Activated gamma-delta T cell treated with anti-CD3 and anti-CD28 coated beads, Interleukin-2, amount 50 U/mL, for 16 hours (primary cell): ENCODE measurements around the gene TIA1.
A peak's percentile ranks its signal among the peaks of the same experiment; 100 is the strongest.
"Not testable (repeated sequence)": the region's sequence is repeated elsewhere in the genome, so short reads cannot be mapped to it uniquely, and the experiment has no call there.

Experiments used
- DNase-seq: peaks from one replicate; pipeline ENCODE4 v3.0.0-alpha.2; 2020; ENCODE audit warnings: low read depth

TIA1 gene

DNA sequence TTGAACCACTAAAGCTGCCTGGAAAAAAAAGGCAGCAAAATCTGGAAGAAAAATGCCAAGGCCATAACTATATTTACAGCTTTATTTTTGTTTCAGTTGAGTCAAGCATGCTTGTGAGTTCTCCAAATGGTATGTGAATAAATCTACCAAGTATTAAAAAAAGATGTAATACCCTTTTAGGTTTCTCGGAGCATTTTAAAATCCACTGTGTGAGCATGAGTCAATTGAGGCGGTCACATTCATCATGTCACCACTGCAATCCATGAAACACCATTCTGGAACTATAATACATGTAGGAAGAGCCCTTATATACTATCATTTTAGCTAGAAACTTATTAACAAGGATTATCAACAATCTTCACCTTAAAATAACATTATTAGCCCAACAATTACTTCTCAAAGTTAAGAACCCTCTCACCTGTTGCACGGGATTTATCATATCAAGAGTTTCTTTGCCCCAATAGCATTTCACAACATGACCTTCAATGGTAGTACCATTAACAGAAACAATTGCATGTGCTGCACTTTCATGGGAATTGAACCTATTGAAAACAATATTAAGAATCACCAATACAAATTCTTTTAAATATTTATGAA lies 33.4 kb downstream of the TIA1 start:
- DNase-seq: no peak

- DNase-seq: no peak
Observed at GRCh38 chr2:70214365-70214764, 34.1 kb downstream of the TIA1 start.

GRCh38 chr2:70212298-70212932 lies 36.0 kb downstream of the TIA1 start:
- no peak for DNase-seq

DNA sequence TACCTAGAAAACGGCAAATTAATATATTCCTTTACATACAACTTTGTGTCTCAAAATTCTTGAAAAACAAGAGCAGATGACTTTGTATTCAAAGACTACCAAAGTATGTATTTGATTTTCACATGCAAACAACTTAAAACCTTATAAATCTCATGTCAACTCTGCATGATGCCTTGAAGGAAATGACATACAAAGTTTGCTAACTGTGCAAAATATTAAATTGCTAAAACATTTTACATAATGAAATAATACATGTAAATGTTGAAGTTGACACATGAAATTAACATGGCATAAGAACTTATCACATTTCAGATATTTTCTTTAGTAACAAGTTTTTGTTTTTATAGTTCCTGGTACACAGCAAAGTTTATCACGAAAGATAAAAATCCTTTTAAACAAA lies 36.8 kb downstream of the TIA1 start:
- no peak for DNase-seq

GRCh38 chr2:70204452-70204851 lies 44.0 kb downstream of the TIA1 start:
- no peak for DNase-seq

- no peak for DNase-seq
Observed at GRCh38 chr2:70203086-70203485, 45.3 kb downstream of the TIA1 start.

DNA sequence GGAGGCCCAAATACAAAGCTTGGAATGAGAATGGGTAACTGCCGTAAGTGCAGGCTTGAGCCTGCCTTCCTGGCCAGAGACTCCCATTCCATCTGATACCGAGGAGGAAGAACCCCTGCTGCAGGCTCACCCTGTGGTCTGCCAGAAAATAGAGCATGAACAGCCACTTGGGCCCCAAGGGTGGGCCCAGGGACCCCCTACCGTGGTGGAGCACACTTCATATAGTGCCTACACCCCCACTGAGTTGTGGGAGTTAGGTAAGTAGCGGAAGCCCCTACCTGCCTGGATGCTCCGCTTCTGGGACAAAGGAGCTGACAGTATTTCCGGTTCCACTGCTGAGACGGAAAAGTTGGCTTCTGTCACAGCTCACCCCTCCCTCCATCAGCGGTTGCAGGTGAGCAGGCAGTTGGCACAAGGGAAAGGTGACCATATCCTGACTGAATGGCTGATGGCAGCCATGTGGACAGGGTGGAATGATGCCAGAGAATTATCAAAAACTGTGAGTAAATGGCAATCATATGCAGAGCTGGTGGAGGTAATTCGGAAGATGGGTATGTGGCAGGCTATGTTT lies 46.1 kb downstream of the TIA1 start:
- DNase-seq: no peak

- no peak for DNase-seq
Observed at GRCh38 chr2:70201831-70202230, 46.6 kb downstream of the TIA1 start.

GRCh38 chr2:70201225-70201768 lies 47.1 kb downstream of the TIA1 start:
- DNase-seq: no peak

GRCh38 chr2:70199320-70199864 lies 49.0 kb downstream of the TIA1 start:
- DNase-seq: no peak

GRCh38 chr2:70192516-70192915 lies 55.9 kb downstream of the TIA1 start:
- no peak for DNase-seq

DNA sequence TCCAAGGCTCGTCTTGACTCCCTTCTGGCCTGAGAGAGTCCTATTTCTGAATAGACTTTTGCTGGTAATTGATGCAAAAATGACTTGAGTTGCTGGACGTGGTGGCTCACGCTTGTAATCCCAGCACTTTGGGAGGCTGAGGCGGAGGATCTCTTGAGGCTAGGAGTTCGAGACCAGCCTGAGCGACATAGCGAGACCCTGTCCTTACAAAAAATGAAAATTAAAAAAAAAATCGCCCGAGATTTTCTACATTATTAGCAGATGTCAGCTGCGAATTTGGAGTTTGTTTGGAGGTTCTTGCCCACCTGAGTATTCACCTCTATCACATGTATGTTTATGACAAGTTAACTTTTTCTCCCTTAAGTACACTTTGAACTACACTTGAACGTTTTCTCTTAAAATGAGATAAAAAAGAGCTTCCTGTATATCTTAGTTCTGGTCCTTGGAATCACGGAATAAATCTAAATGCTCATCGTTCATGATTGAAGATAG lies 57.1 kb downstream of the TIA1 start:
- no peak for DNase-seq

GRCh38 chr2:70190418-70191243 lies 57.8 kb downstream of the TIA1 start, which contains the start of gene C2orf42:
Gene C2orf42, minus strand, starts transcription at chr2:70191019. Its CDS starts 9,034 bp downstream, at chr2:70181985.
- peak; percentile 94 for DNase-seq

GRCh38 chr2:70188460-70188859 lies 60.0 kb downstream of the TIA1 start:
- DNase-seq: no peak

DNA sequence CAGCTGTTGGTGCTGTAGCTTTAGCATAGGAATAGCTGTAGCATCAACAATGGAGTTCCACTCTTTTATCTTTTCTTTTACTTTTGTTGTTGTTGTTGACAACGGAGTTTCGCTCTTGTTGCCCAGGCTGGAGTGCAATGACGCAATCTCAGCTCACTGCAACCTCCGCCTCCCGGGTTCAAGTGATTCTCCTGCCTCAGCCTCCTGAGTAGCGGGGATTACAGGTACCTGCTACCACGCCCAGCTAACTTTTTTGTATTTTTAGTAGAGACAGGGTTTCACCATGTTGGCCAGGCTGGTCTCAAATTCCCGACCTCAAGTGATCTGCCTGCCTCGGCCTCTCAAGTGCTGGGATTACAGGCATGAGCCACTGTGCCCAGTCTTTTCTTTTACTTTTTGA lies 61.3 kb downstream of the TIA1 start:
- DNase-seq: not testable (repeated sequence)

DNA sequence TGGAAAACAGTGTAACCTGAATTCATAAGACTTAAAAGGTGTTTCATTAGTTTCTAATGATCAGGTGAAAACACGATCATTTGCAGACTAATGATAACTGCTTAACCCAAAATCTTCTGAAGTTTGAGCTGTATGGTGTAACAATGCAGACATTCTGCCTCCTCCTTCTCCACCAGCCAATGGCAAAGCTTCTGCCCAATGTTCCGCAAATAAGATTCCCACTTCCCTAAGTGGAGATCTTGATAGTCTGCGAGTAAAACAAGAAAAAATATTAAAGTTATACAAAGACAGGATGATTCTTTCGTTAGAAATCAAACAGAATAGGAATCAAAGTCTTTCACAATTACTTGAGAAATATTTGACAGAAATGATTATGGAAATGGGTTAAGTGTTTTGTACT lies 65.7 kb downstream of the TIA1 start:
- DNase-seq: no peak

DNA sequence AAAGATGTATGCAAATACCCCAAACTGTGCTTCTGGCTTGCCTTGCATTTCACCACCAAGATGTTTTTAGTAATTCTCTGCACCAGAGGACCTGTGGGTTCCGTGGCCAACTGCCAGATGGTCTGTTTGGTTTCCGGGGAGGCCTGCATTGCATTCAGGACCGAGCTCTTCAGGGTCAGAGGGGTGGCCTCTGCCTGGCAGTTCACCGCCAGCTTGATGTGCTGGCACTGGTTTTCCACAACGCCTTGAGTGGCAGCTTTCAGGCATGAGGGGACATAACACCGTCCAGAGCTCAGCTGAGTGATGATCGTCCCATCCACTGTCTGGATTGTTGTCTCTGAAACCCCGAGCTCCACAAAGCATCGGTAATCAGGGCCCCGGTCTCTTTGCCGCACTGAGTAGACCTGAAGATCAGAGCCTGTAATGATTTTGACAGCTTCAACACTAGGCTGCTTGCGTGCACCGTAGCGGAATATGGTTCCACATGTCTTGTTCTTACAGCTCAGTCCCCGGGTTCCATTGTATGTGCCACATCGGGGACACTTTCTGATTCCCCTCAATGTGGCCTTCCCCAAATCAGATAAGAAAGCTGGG lies 67.0 kb downstream of the TIA1 start:
- DNase-seq: no peak

GRCh38 chr2:70173520-70173919 lies 74.9 kb downstream of the TIA1 start:
- no peak for DNase-seq

GRCh38 chr2:70169654-70170245 lies 78.7 kb downstream of the TIA1 start:
- not testable (repeated sequence) for DNase-seq

DNA sequence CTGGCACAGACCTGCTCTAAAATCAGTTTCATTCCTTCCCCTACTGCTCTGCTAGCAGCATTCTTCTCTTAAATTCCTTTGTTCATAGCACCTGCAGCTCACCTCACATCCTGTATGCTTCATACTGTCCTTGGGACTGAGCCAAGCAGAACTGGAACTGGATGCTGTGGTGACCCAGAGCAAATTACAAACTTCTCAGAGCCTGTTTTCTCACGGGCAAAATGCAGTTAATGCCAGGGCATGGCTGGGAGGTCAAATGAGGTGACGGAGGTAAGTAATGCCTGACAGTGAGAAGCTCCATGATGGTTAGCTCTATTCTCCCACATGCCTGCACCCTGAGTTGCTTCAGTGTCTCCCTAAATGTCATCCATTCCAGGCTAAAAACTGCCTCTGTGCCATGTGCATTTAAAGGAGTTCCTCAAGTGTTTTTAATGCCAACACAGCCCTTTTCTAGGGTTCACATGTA lies 87.3 kb downstream of the TIA1 start:
- no peak for DNase-seq

- DNase-seq: no peak
Observed at GRCh38 chr2:70160545-70160944, 87.9 kb downstream of the TIA1 start.
